ENCODE measurements around the gene WDFY4.

GRCh38 chr10:48704156-48704555 lies 19.5 kb downstream of the WDFY4 start:
- TF ChIP-seq CREB5 (CRISPR knock-in tag; IDR thresholded peaks at IDR 0.05; ENCODE audit: low read depth) (no peak), PATZ1 (CRISPR knock-in tag; IDR thresholded peaks at IDR 0.05; ENCODE audit: borderline replicate concordance) (no peak), ZNF565 (CRISPR knock-in tag; conservative IDR thresholded peaks at IDR 0.05; ENCODE audit: low read depth) (no peak), ZFP30 (CRISPR knock-in tag; IDR thresholded peaks at IDR 0.05) (no peak)
- TF ChIP-seq, protein P1, sequence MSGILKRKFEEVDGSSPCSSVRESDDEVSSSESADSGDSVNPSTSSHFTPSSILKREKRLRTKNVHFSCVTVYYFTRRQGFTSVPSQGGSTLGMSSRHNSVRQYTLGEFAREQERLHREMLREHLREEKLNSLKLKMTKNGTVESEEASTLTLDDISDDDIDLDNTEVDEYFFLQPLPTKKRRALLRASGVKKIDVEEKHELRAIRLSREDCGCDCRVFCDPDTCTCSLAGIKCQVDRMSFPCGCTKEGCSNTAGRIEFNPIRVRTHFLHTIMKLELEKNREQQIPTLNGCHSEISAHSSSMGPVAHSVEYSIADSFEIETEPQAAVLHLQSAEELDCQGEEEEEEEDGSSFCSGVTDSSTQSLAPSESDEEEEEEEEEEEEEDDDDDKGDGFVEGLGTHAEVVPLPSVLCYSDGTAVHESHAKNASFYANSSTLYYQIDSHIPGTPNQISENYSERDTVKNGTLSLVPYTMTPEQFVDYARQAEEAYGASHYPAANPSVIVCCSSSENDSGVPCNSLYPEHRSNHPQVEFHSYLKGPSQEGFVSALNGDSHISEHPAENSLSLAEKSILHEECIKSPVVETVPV (CRISPR knock-in tag; IDR thresholded peaks at IDR 0.05): no peak
